Stimulated activated CD8-positive, alpha-beta memory T cell treated with anti-CD3 and anti-CD28 coated beads, Interleukin-12 subunit alpha, Interleukin-12 subunit beta, amount 100 ng/mL, for 24 hours (primary cell): ENCODE measurements around the gene SIRT6.
"Not testable (repeated sequence)": the region's sequence is repeated elsewhere in the genome, so short reads cannot be mapped to it uniquely, and the experiment has no call there.

Experiments
- DNase-seq: peaks from one replicate; pipeline ENCODE4 v3.0.0-alpha.2; 2020; ENCODE audit errors: extremely low read depth

SIRT6 gene

GRCh38 chr19:4199699-4200293 is 17.4 kb upstream of the SIRT6 start:
- DNase-seq: no peak

GRCh38 chr19:4198467-4199126 is 16.2 kb upstream of the SIRT6 start:
- DNase-seq: no peak

GRCh38 chr19:4197625-4198466 is 15.5 kb upstream of the SIRT6 start:
- no peak for DNase-seq

GRCh38 chr19:4197228-4197624 is 14.9 kb upstream of the SIRT6 start:
- no peak for DNase-seq

- no peak for DNase-seq
These were observed 14.3 kb upstream of the SIRT6 start for GRCh38 chr19:4196587-4197148.

GRCh38 chr19:4196009-4196408 is 13.6 kb upstream of the SIRT6 start:
- no peak for DNase-seq

- DNase-seq: no peak
These were observed 12.0 kb upstream of the SIRT6 start for GRCh38 chr19:4194353-4194752.

GRCh38 chr19:4192537-4192936 is 10.2 kb upstream of the SIRT6 start:
- not testable (repeated sequence) for DNase-seq

GRCh38 chr19:4189641-4190040 is 7.3 kb upstream of the SIRT6 start:
- no peak for DNase-seq

- DNase-seq: no peak
These were observed 5.2 kb upstream of the SIRT6 start for GRCh38 chr19:4187313-4188122.

- peak; percentile 48 for DNase-seq
These were observed 4.0 kb upstream of the SIRT6 start for GRCh38 chr19:4186087-4186993.

GRCh38 chr19:4185413-4186086 is 3.2 kb upstream of the SIRT6 start:
- no peak for DNase-seq

- DNase-seq: no peak
These were observed 2.5 kb upstream of the SIRT6 start for GRCh38 chr19:4184718-4185352.

- no peak for DNase-seq
These were observed 1.8 kb upstream of the SIRT6 start for GRCh38 chr19:4183967-4184717.

- DNase-seq: no peak
These were observed 1.3 kb downstream of the SIRT6 start for GRCh38 chr19:4181053-4181508.

- no peak for DNase-seq
These were observed 3.4 kb downstream of the SIRT6 start for GRCh38 chr19:4178990-4179389.

GRCh38 chr19:4177146-4177545 is 5.2 kb downstream of the SIRT6 start:
- no peak for DNase-seq

- no peak for DNase-seq
These were observed 6.8 kb downstream of the SIRT6 start for GRCh38 chr19:4175669-4175931.
